ENCODE results near the gene RHEB.

- TF ChIP-seq, protein P1, sequence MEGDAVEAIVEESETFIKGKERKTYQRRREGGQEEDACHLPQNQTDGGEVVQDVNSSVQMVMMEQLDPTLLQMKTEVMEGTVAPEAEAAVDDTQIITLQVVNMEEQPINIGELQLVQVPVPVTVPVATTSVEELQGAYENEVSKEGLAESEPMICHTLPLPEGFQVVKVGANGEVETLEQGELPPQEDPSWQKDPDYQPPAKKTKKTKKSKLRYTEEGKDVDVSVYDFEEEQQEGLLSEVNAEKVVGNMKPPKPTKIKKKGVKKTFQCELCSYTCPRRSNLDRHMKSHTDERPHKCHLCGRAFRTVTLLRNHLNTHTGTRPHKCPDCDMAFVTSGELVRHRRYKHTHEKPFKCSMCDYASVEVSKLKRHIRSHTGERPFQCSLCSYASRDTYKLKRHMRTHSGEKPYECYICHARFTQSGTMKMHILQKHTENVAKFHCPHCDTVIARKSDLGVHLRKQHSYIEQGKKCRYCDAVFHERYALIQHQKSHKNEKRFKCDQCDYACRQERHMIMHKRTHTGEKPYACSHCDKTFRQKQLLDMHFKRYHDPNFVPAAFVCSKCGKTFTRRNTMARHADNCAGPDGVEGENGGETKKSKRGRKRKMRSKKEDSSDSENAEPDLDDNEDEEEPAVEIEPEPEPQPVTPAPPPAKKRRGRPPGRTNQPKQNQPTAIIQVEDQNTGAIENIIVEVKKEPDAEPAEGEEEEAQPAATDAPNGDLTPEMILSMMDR (conservative IDR thresholded peaks at IDR 0.05; ENCODE audit: low read depth, low read length) = no peak
- no peak for TF ChIP-seq RFX5 (IDR thresholded peaks at IDR 0.05; ENCODE audit: low read depth, low read length)
Observed at GRCh38 chr7:151491859-151492258, 27.8 kb downstream of the RHEB start.
